HepG2 (cell line): Measurements from ENCODE around the gene ASXL1. TPM values are rescaled to one million over a fixed set of nuclear protein-coding genes. Genes with fewer than 3 reads are reported as not detected.

Source experiments
- BHLHE40 ChIP-seq: IDR thresholded peaks from 2 replicates; pipeline ENCODE4 v1.6.1; 2011; ENCODE audit warnings: low read length, improper control_type of control experiment
- CHD4 ChIP-seq: fragments of 200-600 bp; sonication (generic); IDR thresholded peaks from 2 replicates; pipeline ENCODE4 v1.7.0; 2017; ENCODE audit warnings: mild to moderate bottlenecking, low read length, borderline replicate concordance
- ERF ChIP-seq: IDR thresholded peaks from 2 replicates; pipeline ENCODE4 v1.6.1; 2018; ENCODE audit warnings: missing biosample characterization, missing genetic modification reagents
- FOSL2 ChIP-seq: sonication (generic); formaldehyde crosslinking; IDR thresholded peaks from 2 replicates; pipeline ENCODE4 v1.4.0; 2020; ENCODE audit warnings: missing genetic modification reagents
- FOXA3 ChIP-seq: IDR thresholded peaks from 2 replicates; pipeline ENCODE4 v1.6.1; 2016; ENCODE audit warnings: missing genetic modification reagents, missing compliant biosample characterization
- KDM4B ChIP-seq: sonication (generic); formaldehyde crosslinking; IDR thresholded peaks from 2 replicates; pipeline ENCODE4 v1.4.0; 2020; ENCODE audit warnings: missing genetic modification reagents
- POLR2G ChIP-seq: fragments of 200-400 bp; formaldehyde crosslinking; IDR thresholded peaks from 2 replicates; pipeline ENCODE4 v1.6.1; 2018; ENCODE audit warnings: mild to moderate bottlenecking, low read depth, low read length, moderate library complexity
- SIN3A ChIP-seq: IDR thresholded peaks from 2 replicates; pipeline ENCODE4 v1.6.1; 2011; ENCODE audit warnings: low read depth, mild to moderate bottlenecking, control low read depth, low read length, borderline replicate concordance
- ZFP36L2 ChIP-seq: sonication (generic); formaldehyde crosslinking; IDR thresholded peaks from 2 replicates; pipeline ENCODE4 v1.4.0; 2020; ENCODE audit warnings: missing genetic modification reagents
- ZNF292 ChIP-seq: sonication (generic); formaldehyde crosslinking; IDR thresholded peaks from 2 replicates; pipeline ENCODE4 v1.8.1; 2022; ENCODE audit warnings: mild to moderate bottlenecking, low read depth, missing genetic modification reagents, borderline replicate concordance
- ZNF333 ChIP-seq: sonication (generic); formaldehyde crosslinking; IDR thresholded peaks from 2 replicates; pipeline ENCODE4 v1.4.0; 2020; ENCODE audit warnings: mild to moderate bottlenecking, missing genetic modification reagents, borderline replicate concordance
- polyA plus RNA-seq, 8 experiments: library from polyadenylated mRNA; depleted of rRNA in 3 of 8; stranded (reverse) in 7 of 8; unstranded in 1 of 8; fragments of >200 nt; fragmentation: Illumina TruSeq in 4 of 8; extraction: Trizol in 4 of 8; gene quantifications; 2 replicates each; pipeline versions ENCODE4 v1.2.1 to v1.2.3, GENCODE V29; 2011 to 2016; ENCODE audit warnings: low read depth in 4 of 8, missing spikeins in 1 of 8, mixed read lengths in 1 of 8; ENCODE audit not compliant: insufficient read depth in 1 of 8
- total RNA-seq, 5 experiments: library from RNA; depleted of rRNA; stranded (reverse); fragments of >200 nt; fragmentation: Illumina TruSeq; extraction: Trizol; gene quantifications; 2 replicates each; pipeline ENCODE4 v1.2.3, GENCODE V29; 2016; ENCODE audit warnings: low read depth in 1 of 5
- TF ChIP-seq, protein P1 (sequence below): sonication (generic); formaldehyde crosslinking; IDR thresholded peaks from 2 replicates; pipeline ENCODE4 v1.5.0; 2020; ENCODE audit warnings: missing genetic modification reagents
- TF ChIP-seq, protein P2 (sequence below): IDR thresholded peaks from 2 replicates; pipeline ENCODE4 v1.6.1; 2018; ENCODE audit warnings: missing genetic modification reagents
- TF ChIP-seq, protein P3 (sequence below): IDR thresholded peaks from 2 replicates; pipeline ENCODE4 v1.6.1; 2016; ENCODE audit warnings: low read depth
- TF ChIP-seq, protein P4 (sequence below): sonication (generic); formaldehyde crosslinking; IDR thresholded peaks from 2 replicates; pipeline ENCODE4 v1.4.0; 2020; ENCODE audit warnings: missing genetic modification reagents
- TF ChIP-seq, protein P5 (sequence below): sonication (generic); formaldehyde crosslinking; conservative IDR thresholded peaks from 2 replicates; pipeline ENCODE4 v1.4.0; 2020; ENCODE audit warnings: missing genetic modification reagents
- TF ChIP-seq, protein P6 (sequence below): sonication (generic); formaldehyde crosslinking; IDR thresholded peaks from 2 replicates; pipeline ENCODE4 v1.4.0; 2020; ENCODE audit warnings: missing genetic modification reagents

The ASXL1 gene
- total and polyA plus RNA-seq, 2 of the 13 experiments (the other 11 are each of a cell fraction or from before 2014, with no cell fraction given): 62.1 to 74.8 TPM

- TF ChIP-seq, protein P1, sequence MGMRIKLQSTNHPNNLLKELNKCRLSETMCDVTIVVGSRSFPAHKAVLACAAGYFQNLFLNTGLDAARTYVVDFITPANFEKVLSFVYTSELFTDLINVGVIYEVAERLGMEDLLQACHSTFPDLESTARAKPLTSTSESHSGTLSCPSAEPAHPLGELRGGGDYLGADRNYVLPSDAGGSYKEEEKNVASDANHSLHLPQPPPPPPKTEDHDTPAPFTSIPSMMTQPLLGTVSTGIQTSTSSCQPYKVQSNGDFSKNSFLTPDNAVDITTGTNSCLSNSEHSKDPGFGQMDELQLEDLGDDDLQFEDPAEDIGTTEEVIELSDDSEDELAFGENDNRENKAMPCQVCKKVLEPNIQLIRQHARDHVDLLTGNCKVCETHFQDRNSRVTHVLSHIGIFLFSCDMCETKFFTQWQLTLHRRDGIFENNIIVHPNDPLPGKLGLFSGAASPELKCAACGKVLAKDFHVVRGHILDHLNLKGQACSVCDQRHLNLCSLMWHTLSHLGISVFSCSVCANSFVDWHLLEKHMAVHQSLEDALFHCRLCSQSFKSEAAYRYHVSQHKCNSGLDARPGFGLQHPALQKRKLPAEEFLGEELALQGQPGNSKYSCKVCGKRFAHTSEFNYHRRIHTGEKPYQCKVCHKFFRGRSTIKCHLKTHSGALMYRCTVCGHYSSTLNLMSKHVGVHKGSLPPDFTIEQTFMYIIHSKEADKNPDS (CRISPR knock-in tag): no peak
- TF ChIP-seq FOSL2 (CRISPR knock-in tag) (no peak), POLR2G (peak; percentile 22; the same call in 1 of the 2 replicates), ERF (no peak), ZFP36L2 (CRISPR knock-in tag) (no peak), KDM4B (CRISPR knock-in tag) (peak; percentile 22; the same call in 1 of the 2 replicates), BHLHE40 (no peak), CHD4 (no peak), SIN3A (peak; percentile 16; the same call in 1 of the 2 replicates), FOXA3 (0 out of 2 replicates have a peak, but pooled peaks have one; percentile 2), ZNF292 (CRISPR knock-in tag) (no peak), ZNF333 (CRISPR knock-in tag) (peak; percentile 55; the same call in 1 of the 2 replicates)
- TF ChIP-seq, protein P2, sequence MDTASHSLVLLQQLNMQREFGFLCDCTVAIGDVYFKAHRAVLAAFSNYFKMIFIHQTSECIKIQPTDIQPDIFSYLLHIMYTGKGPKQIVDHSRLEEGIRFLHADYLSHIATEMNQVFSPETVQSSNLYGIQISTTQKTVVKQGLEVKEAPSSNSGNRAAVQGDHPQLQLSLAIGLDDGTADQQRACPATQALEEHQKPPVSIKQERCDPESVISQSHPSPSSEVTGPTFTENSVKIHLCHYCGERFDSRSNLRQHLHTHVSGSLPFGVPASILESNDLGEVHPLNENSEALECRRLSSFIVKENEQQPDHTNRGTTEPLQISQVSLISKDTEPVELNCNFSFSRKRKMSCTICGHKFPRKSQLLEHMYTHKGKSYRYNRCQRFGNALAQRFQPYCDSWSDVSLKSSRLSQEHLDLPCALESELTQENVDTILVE (CRISPR knock-in tag): no peak; the same call in 1 of the 2 replicates
- TF ChIP-seq, protein P3, sequence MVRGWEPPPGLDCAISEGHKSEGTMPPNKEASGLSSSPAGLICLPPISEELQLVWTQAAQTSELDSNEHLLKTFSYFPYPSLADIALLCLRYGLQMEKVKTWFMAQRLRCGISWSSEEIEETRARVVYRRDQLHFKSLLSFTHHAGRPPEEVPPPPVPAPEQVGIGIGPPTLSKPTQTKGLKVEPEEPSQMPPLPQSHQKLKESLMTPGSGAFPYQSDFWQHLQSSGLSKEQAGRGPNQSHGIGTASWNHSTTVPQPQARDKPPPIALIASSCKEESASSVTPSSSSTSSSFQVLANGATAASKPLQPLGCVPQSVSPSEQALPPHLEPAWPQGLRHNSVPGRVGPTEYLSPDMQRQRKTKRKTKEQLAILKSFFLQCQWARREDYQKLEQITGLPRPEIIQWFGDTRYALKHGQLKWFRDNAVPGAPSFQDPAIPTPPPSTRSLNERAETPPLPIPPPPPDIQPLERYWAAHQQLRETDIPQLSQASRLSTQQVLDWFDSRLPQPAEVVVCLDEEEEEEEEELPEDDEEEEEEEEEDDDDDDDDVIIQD (CRISPR knock-in tag): no peak
- TF ChIP-seq, protein P4, sequence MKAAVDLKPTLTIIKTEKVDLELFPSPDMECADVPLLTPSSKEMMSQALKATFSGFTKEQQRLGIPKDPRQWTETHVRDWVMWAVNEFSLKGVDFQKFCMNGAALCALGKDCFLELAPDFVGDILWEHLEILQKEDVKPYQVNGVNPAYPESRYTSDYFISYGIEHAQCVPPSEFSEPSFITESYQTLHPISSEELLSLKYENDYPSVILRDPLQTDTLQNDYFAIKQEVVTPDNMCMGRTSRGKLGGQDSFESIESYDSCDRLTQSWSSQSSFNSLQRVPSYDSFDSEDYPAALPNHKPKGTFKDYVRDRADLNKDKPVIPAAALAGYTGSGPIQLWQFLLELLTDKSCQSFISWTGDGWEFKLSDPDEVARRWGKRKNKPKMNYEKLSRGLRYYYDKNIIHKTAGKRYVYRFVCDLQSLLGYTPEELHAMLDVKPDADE (CRISPR knock-in tag): peak; percentile 78; the same call in 1 of the 2 replicates
- TF ChIP-seq, protein P5, sequence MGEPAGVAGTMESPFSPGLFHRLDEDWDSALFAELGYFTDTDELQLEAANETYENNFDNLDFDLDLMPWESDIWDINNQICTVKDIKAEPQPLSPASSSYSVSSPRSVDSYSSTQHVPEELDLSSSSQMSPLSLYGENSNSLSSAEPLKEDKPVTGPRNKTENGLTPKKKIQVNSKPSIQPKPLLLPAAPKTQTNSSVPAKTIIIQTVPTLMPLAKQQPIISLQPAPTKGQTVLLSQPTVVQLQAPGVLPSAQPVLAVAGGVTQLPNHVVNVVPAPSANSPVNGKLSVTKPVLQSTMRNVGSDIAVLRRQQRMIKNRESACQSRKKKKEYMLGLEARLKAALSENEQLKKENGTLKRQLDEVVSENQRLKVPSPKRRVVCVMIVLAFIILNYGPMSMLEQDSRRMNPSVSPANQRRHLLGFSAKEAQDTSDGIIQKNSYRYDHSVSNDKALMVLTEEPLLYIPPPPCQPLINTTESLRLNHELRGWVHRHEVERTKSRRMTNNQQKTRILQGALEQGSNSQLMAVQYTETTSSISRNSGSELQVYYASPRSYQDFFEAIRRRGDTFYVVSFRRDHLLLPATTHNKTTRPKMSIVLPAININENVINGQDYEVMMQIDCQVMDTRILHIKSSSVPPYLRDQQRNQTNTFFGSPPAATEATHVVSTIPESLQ (CRISPR knock-in tag): no peak; the same call in 1 of the 2 replicates
- TF ChIP-seq, protein P6, sequence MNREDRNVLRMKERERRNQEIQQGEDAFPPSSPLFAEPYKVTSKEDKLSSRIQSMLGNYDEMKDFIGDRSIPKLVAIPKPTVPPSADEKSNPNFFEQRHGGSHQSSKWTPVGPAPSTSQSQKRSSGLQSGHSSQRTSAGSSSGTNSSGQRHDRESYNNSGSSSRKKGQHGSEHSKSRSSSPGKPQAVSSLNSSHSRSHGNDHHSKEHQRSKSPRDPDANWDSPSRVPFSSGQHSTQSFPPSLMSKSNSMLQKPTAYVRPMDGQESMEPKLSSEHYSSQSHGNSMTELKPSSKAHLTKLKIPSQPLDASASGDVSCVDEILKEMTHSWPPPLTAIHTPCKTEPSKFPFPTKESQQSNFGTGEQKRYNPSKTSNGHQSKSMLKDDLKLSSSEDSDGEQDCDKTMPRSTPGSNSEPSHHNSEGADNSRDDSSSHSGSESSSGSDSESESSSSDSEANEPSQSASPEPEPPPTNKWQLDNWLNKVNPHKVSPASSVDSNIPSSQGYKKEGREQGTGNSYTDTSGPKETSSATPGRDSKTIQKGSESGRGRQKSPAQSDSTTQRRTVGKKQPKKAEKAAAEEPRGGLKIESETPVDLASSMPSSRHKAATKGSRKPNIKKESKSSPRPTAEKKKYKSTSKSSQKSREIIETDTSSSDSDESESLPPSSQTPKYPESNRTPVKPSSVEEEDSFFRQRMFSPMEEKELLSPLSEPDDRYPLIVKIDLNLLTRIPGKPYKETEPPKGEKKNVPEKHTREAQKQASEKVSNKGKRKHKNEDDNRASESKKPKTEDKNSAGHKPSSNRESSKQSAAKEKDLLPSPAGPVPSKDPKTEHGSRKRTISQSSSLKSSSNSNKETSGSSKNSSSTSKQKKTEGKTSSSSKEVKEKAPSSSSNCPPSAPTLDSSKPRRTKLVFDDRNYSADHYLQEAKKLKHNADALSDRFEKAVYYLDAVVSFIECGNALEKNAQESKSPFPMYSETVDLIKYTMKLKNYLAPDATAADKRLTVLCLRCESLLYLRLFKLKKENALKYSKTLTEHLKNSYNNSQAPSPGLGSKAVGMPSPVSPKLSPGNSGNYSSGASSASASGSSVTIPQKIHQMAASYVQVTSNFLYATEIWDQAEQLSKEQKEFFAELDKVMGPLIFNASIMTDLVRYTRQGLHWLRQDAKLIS (CRISPR knock-in tag): 0 out of 2 replicates have a peak, but pooled peaks have one; percentile 4
These were observed 126.3 kb downstream of the ASXL1 start (continued) for GRCh38 chr20:32484225-32484957.
